ENCODE results near the gene DNAH14. TPM values are rescaled to one million over a fixed set of nuclear protein-coding genes. Genes with fewer than 3 reads are reported as not detected.

Gene DNAH14
- polyA plus RNA-seq, 1 donor from 2014 or later: 24.9 TPM

GRCh38 chr1:225445639-225446594 lies 516.4 kb downstream of the DNAH14 start:
- Histone ChIP-seq H3K27ac (ENCODE audit: low read length) (no peak overlapping the region), H3K27me3 (ENCODE audit: insufficient read depth, low read depth, low read length) (no peaks in the 10 kb centered on the region), H3K36me3 (ENCODE audit: insufficient read depth, low read length) (no peaks in the 10 kb centered on the region), H3F3A (ENCODE audit: insufficient read depth, low read length, poor library complexity, severe bottlenecking) (no peaks in the 10 kb centered on the region), H4K20me1 (ENCODE audit: insufficient read depth) (no peaks in the 10 kb centered on the region), H3K9me3 (ENCODE audit: low read length) (no peaks in the 10 kb centered on the region), H3K79me2 (replicated peaks; ENCODE audit: insufficient read depth, low read length) (no peaks in the 10 kb centered on the region), H3K4me3 (ENCODE audit: low read length) (no peak overlapping the region), H3K9me2 (ENCODE audit: insufficient read depth, low read length) (no peaks in the 10 kb centered on the region), H3K9ac (ENCODE audit: low read length) (no peak overlapping the region), H2AFZ (ENCODE audit: low read depth, low read length) (no peak overlapping the region), H3K4me2 (ENCODE audit: low read length) (no peak overlapping the region)
- no peak for TF ChIP-seq SMC3 (conservative IDR thresholded peaks at IDR 0.05; ENCODE audit: poor library complexity)
- no peak for TF ChIP-seq TAF1 (IDR thresholded peaks at IDR 0.05; ENCODE audit: low read depth)
- no peak for TF ChIP-seq EP300 (conservative IDR thresholded peaks at IDR 0.05; ENCODE audit: poor library complexity, severe bottlenecking)
- TF ChIP-seq REST (IDR thresholded peaks at IDR 0.05; ENCODE audit: borderline replicate concordance): no peak

GRCh38 chr1:225446595-225446960 lies 517.1 kb downstream of the DNAH14 start:
- no peak overlapping the region for H2AFZ ChIP-seq (ENCODE audit: low read depth, low read length)
- H3K36me3 ChIP-seq (ENCODE audit: insufficient read depth, low read length): no peaks in the 10 kb centered on the region
- H3K4me2 ChIP-seq (ENCODE audit: low read length): no peak overlapping the region

More at GRCh38 chr1:225446595-225446960, 517.1 kb downstream of the DNAH14 start:
- H4K20me1 ChIP-seq (ENCODE audit: insufficient read depth): no peaks in the 10 kb centered on the region
- H3K27ac ChIP-seq (ENCODE audit: low read length): no peak overlapping the region
- H3K27me3 ChIP-seq (ENCODE audit: insufficient read depth, low read depth, low read length): no peaks in the 10 kb centered on the region
- no peaks in the 10 kb centered on the region for H3K79me2 ChIP-seq (replicated peaks; ENCODE audit: insufficient read depth, low read length)
- H3K4me3 ChIP-seq (ENCODE audit: low read length): no peak overlapping the region
- H3K9me2 ChIP-seq (ENCODE audit: insufficient read depth, low read length): no peaks in the 10 kb centered on the region
- H3K9me3 ChIP-seq (ENCODE audit: low read length): no peaks in the 10 kb centered on the region
- H3K9ac ChIP-seq (ENCODE audit: low read length): no peak overlapping the region
- H3F3A ChIP-seq (ENCODE audit: insufficient read depth, low read length, poor library complexity, severe bottlenecking): no peaks in the 10 kb centered on the region
- TF ChIP-seq CTCF (IDR thresholded peaks at IDR 0.05; ENCODE audit: poor library complexity, severe bottlenecking) (no peak), POLR2AphosphoS5 (IDR thresholded peaks at IDR 0.05) (no peak), RAD21 (conservative IDR thresholded peaks at IDR 0.05) (no peak), SMC3 (conservative IDR thresholded peaks at IDR 0.05; ENCODE audit: poor library complexity) (no peak), EP300 (conservative IDR thresholded peaks at IDR 0.05; ENCODE audit: poor library complexity, severe bottlenecking) (no peak), MXI1 (conservative IDR thresholded peaks at IDR 0.05; ENCODE audit: poor library complexity, severe bottlenecking) (no peak), REST (IDR thresholded peaks at IDR 0.05; ENCODE audit: borderline replicate concordance) (no peak), TAF1 (IDR thresholded peaks at IDR 0.05; ENCODE audit: low read depth) (no peak), EZH2 (IDR thresholded peaks at IDR 0.05; ENCODE audit: borderline replicate concordance, insufficient read depth, low read length, poor library complexity, severe bottlenecking) (no peak)
